CD4-positive, alpha-beta memory T cell (primary cell): ENCODE results near the gene SLC25A5. TPM values are rescaled to one million over a fixed set of nuclear protein-coding genes. Genes with fewer than 3 reads are reported as not detected.
A peak's percentile ranks its signal among the peaks of the same experiment; 100 is the strongest.
"Not testable (repeated sequence)": the region's sequence is repeated elsewhere in the genome, so short reads cannot be mapped to it uniquely, and the experiment has no call there.

Experiments
- CTCF ChIA-PET: fragments of 350-600 bp; sonication (Branson Sonifier 250); formaldehyde crosslinking; loops from one replicate; lab custom pipeline; 2021; ENCODE audit warnings: inconsistent platforms; ENCODE audit not compliant: partially characterized antibody; lab: Charles Lee
- POLR2A ChIA-PET: fragments of 350-600 bp; sonication (Branson Sonifier 250); formaldehyde crosslinking; loops from one replicate; lab custom pipeline; 2021; ENCODE audit not compliant: partially characterized antibody; lab: Charles Lee
- DNase-seq, 5 donors: peaks; one replicate each; pipeline versions ENCODE4 v3.0.0 to v3.0.0-alpha.2; 2020 to 2022; ENCODE audit warnings: mixed read lengths in 1 of 5
- H3K27ac ChIP-seq: one replicate; pipeline ENCODE4 v1.7.0; 2013; ENCODE audit warnings: low read depth, low read length
- H3K27me3 ChIP-seq: 2 replicates; pipeline ENCODE4 v1.7.0; 2013; ENCODE audit warnings: mild to moderate bottlenecking, low read length, moderate library complexity; ENCODE audit not compliant: insufficient read depth
- H3K36me3 ChIP-seq: 2 replicates; pipeline ENCODE4 v1.7.0; 2013; ENCODE audit warnings: mild to moderate bottlenecking, low read length, moderate library complexity; ENCODE audit not compliant: insufficient read depth
- H3K4me1 ChIP-seq: 2 replicates; pipeline ENCODE4 v1.7.0; 2013; ENCODE audit warnings: mild to moderate bottlenecking, low read length, moderate library complexity; ENCODE audit not compliant: insufficient read depth
- H3K4me3 ChIP-seq, 2 donors: one replicate each; pipeline ENCODE4 v1.7.0; 2013; ENCODE audit warnings: low read length in 2 of 2, mild to moderate bottlenecking in 1 of 2
- H3K9me3 ChIP-seq, 2 donors: one replicate each; pipeline ENCODE4 v1.7.0; 2013; ENCODE audit warnings: low read length in 2 of 2, control low read depth in 1 of 2; ENCODE audit not compliant: control insufficient read depth in 1 of 2
- H3K27ac Mint-ChIP-seq, 7 donors: one replicate each; pipeline ENCODE4 v1.8.0; 2020 to 2021; ENCODE audit warnings: mixed read lengths in 7 of 7, mild to moderate bottlenecking in 6 of 7, inconsistent platforms in 3 of 7, moderate library complexity in 3 of 7
- H3K27me3 Mint-ChIP-seq, 2 donors: one replicate each; pipeline ENCODE4 v1.8.0; 2020 to 2021; ENCODE audit warnings: mixed read lengths in 2 of 2
- H3K36me3 Mint-ChIP-seq, 2 donors: one replicate each; pipeline ENCODE4 v1.8.0; 2020 to 2021; ENCODE audit warnings: mixed read lengths in 2 of 2, inconsistent platforms in 1 of 2, mild to moderate bottlenecking in 1 of 2
- H3K4me1 Mint-ChIP-seq, 4 donors: one replicate each; pipeline ENCODE4 v1.8.0; 2020 to 2021; ENCODE audit warnings: mixed read lengths in 4 of 4, mild to moderate bottlenecking in 1 of 4
- H3K4me3 Mint-ChIP-seq, 8 donors: one replicate each; pipeline ENCODE4 v1.8.0; 2020 to 2021; ENCODE audit warnings: mixed read lengths in 8 of 8, mild to moderate bottlenecking in 7 of 8, moderate library complexity in 6 of 8, inconsistent platforms in 3 of 8
- H3K9me3 Mint-ChIP-seq, 8 donors: one replicate each; pipeline ENCODE4 v1.8.0; 2020 to 2021; ENCODE audit warnings: mixed read lengths in 8 of 8, mild to moderate bottlenecking in 5 of 8, inconsistent platforms in 3 of 8, moderate library complexity in 1 of 8
- intact Hi-C: fragments of 100-400 bp; cut with micrococcal nuclease; formaldehyde crosslinking; loops from one replicate; pipeline ENCODE4 v1.15.1; 2023
- polyA plus RNA-seq, 2 donors: library from polyadenylated mRNA; unstranded; fragments of 300-500 nt; fragmentation: Illumina TruSeq; gene quantifications; one replicate each; pipeline ENCODE4 v1.2.3, GENCODE V29; 2021
- total RNA-seq, 2 experiments: library from RNA; stranded (reverse); gene quantifications; one replicate each; pipeline ENCODE4 v1.2.3, GENCODE V29; 2021

Gene SLC25A5
- total and polyA plus RNA-seq, 4 experiments from 2014 or later, result 78.4 to 328 (median 153) TPM

DNA sequence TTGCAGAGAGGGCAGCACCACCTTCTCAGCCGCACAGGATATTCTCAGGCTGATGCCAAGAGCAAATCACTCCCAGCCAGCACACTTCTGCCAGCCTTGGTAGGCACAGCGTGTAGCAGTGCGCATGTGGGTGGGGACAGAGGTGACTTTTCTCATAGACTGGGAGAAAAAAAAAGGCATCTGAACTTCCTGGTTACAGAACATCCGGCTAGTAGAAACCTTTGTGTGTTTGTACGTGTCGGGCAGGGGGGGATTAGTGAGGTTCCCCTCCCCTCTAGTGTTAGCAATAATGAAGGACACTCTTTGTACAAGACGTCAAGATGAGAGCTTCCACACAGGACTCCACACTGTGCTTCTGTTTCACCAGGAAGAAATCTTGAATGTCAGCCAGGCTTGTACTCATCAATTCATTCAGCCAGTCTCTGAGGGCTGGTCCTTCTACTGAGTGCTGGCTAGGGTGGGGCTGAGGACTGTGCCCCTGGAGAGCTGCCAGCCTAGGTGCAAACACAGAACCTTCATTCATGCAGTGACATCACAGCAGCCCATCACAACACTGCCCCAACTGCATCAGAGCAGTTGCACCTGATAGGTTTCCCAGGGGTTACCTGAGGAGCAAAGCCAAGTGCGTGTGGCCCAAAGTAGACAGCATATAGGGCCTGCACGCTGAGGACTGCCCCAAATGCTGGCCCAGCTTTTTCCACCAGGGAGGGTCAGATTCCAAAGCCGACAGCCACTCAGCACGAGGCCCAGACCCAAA lies 34.7 kb downstream of the SLC25A5 start:
- H3K9me3 ChIP-seq, result no peaks in the 10 kb centered on the region
- CTCF ChIA-PET, result interaction anchor here (1.2 to 2.2 kb wide), 2 partner anchors 12 to 21 kb away, joined by 3 to 8 read pairs; no protein-coding TSS in a partner anchor
- POLR2A ChIA-PET, result interaction anchor here (1.0 kb wide), 1 partner anchor 9 kb away, joined by 3 read pairs; no protein-coding TSS in a partner anchor
- peak overlapping the region; percentile 31 for H3K27ac ChIP-seq
- DNase-seq, result peak; percentile 30 to 59 (median 48)
- intact Hi-C loops, result no loop called here
- H3K27me3 ChIP-seq, result no peaks in the 10 kb centered on the region
- H3K36me3 ChIP-seq, result no peaks in the 10 kb centered on the region
- Mint-ChIP-seq H3K27me3 (no peaks in the 10 kb centered on the region), H3K4me3 (peak overlapping the region in 6 of 8 donors; percentile 24 to 61 (median 55)), H3K9me3 (peaks cover 0 to 2% (median 0%) of the 10 kb centered on the region in 8 donors), H3K36me3 (no peaks in the 10 kb centered on the region), H3K4me1 (peaks cover 3 to 17% (median 13%) of the 10 kb centered on the region in 4 donors), H3K27ac (peak overlapping the region; percentile 70 to 94 (median 90))
- H3K4me3 ChIP-seq, result no peak overlapping the region
- peaks cover 19% of the 10 kb centered on the region for H3K4me1 ChIP-seq

DNA sequence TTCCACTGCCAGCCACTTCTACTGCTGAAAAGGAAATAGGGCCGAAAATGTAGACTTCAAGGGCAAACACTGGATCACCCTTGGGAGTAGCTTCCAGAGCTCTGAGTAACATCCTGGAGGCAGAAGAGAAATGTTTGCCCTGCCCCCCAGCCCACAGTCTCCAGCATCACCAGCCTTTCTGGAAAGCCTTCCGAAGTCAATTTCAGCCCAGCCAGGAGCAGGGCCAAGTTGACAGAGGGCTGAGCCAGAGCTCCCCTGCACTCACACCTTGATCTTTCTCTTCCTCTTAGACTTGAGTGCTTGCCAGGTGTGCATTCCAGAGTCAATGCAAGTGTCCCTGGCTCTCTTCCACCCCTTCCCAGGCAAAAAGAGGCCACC lies 35.2 kb downstream of the SLC25A5 start:
- Mint-ChIP-seq H3K27me3 (no peaks in the 10 kb centered on the region), H3K4me1 (peaks cover 3 to 17% (median 13%) of the 10 kb centered on the region in 4 donors), H3K27ac (peak overlapping the region in 1 of 7 donors; percentile 94), H3K9me3 (peaks cover 0 to 2% (median 0%) of the 10 kb centered on the region in 8 donors), H3K36me3 (no peaks in the 10 kb centered on the region), H3K4me3 (no peak overlapping the region)
- no peak overlapping the region for H3K4me3 ChIP-seq
- DNase-seq, result no peak
- intact Hi-C loops, result no loop called here
- POLR2A ChIA-PET, result interaction anchor here (1.0 kb wide), 1 partner anchor 9 kb away, joined by 3 read pairs; no protein-coding TSS in a partner anchor
- H3K9me3 ChIP-seq, result no peaks in the 10 kb centered on the region
- peaks cover 19% of the 10 kb centered on the region for H3K4me1 ChIP-seq
- no peaks in the 10 kb centered on the region for H3K36me3 ChIP-seq
- H3K27ac ChIP-seq, result no peak overlapping the region
- H3K27me3 ChIP-seq, result no peaks in the 10 kb centered on the region
- CTCF ChIA-PET, result interaction anchor here (1.2 to 2.2 kb wide), 2 partner anchors 13 to 21 kb away, joined by 3 to 8 read pairs; no protein-coding TSS in a partner anchor

DNA sequence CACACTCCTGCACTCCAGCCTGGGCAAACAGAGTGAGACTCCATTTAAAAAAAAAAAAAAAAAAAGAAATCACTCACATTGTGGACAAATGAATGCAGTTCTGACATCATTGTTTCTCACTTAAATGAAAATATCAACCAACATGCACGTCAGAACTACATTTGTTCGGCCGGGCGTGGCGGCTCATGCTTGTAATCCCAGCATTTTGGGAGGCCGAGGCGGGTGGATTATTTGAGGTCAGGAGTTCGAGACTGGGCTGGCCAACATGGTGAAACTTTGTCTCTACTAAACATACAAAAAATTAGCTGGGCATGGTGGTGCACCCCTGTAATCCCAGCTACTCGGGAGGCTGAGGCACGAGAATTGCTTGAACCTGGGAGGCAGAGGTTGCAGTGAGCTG lies 36.9 kb downstream of the SLC25A5 start:
- H3K36me3 ChIP-seq, H3K27ac Mint-ChIP-seq, H3K27me3 ChIP-seq, H3K4me3 Mint-ChIP-seq, intact Hi-C loops, DNase-seq, POLR2A ChIA-PET, H3K9me3 ChIP-seq, H3K9me3 Mint-ChIP-seq, H3K27me3 Mint-ChIP-seq, H3K36me3 Mint-ChIP-seq, H3K27ac ChIP-seq, H3K4me3 ChIP-seq: not testable (repeated sequence)
- peaks cover 19% of the 10 kb centered on the region for H3K4me1 ChIP-seq
- CTCF ChIA-PET, result interaction anchor here (0.7 to 0.9 kb wide), 2 partner anchors 11 to 16 kb away, joined by 3 read pairs; no protein-coding TSS in a partner anchor
- peaks cover 3 to 17% (median 13%) of the 10 kb centered on the region in 4 donors for H3K4me1 Mint-ChIP-seq

DNA sequence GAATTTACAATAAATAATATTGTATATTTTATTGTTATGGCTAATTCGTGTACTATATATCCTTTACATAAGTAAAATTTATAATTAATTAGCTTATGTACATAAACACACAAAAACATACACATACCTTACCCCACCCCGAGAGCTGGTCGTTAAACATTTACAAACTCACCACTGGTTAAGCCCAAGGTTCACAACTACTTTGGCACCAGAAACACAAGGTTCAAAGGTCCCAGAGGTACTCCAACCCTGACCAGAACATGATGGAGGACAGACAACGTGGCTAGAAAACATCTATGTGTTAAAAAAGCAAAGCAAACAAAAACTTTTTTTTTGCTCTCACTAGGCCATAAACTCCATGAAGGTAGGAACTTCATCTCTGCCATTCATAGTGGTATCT lies 37.7 kb downstream of the SLC25A5 start:
- Histone ChIP-seq H3K27ac (no peak overlapping the region), H3K36me3 (no peaks in the 10 kb centered on the region), H3K27me3 (no peaks in the 10 kb centered on the region), H3K9me3 (no peaks in the 10 kb centered on the region), H3K4me3 (no peak overlapping the region), H3K4me1 (peaks cover 19% of the 10 kb centered on the region)
- DNase-seq, result no peak
- Mint-ChIP-seq H3K36me3 (no peaks in the 10 kb centered on the region), H3K4me1 (peaks cover 3 to 17% (median 13%) of the 10 kb centered on the region in 4 donors), H3K27ac (no peak overlapping the region), H3K9me3 (no peaks in the 10 kb centered on the region), H3K27me3 (no peaks in the 10 kb centered on the region), H3K4me3 (no peak overlapping the region)
- intact Hi-C loops, result no loop called here
- POLR2A ChIA-PET, result no interaction called here
- CTCF ChIA-PET, result interaction anchor here (0.9 kb wide), 1 partner anchor 10 kb away, joined by 3 read pairs; no protein-coding TSS in a partner anchor

DNA sequence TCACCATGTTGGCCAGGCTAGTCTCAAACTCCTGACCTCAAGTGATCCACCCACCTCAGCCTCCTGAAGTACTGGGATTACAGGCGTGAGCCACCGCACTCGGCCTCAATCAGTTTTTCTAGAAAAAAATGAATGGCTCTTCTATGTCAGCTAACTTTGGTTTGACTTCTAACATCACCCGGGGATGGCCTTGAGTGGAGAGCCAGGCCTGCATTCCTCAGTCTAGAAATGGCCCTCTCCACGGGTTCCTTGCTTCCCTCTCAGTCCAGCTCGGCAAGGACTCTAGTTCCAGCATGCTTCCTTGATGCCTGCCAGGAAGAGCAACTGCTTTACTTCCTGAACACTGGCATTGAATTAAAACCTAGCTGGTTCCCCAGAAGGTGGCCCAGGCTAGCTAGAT lies 39.0 kb downstream of the SLC25A5 start:
- Mint-ChIP-seq H3K27me3 (no peaks in the 10 kb centered on the region), H3K9me3 (no peaks in the 10 kb centered on the region), H3K36me3 (no peaks in the 10 kb centered on the region), H3K4me3 (no peak overlapping the region), H3K27ac (no peak overlapping the region), H3K4me1 (peaks cover 2 to 9% (median 8%) of the 10 kb centered on the region in 4 donors)
- DNase-seq, result no peak
- Histone ChIP-seq H3K27me3 (no peaks in the 10 kb centered on the region), H3K27ac (no peak overlapping the region), H3K36me3 (no peaks in the 10 kb centered on the region), H3K4me1 (peaks cover 11% of the 10 kb centered on the region), H3K4me3 (no peak overlapping the region), H3K9me3 (no peaks in the 10 kb centered on the region)
- CTCF ChIA-PET, result no interaction called here
- intact Hi-C loops, result no loop called here
- POLR2A ChIA-PET, result no interaction called here

DNA sequence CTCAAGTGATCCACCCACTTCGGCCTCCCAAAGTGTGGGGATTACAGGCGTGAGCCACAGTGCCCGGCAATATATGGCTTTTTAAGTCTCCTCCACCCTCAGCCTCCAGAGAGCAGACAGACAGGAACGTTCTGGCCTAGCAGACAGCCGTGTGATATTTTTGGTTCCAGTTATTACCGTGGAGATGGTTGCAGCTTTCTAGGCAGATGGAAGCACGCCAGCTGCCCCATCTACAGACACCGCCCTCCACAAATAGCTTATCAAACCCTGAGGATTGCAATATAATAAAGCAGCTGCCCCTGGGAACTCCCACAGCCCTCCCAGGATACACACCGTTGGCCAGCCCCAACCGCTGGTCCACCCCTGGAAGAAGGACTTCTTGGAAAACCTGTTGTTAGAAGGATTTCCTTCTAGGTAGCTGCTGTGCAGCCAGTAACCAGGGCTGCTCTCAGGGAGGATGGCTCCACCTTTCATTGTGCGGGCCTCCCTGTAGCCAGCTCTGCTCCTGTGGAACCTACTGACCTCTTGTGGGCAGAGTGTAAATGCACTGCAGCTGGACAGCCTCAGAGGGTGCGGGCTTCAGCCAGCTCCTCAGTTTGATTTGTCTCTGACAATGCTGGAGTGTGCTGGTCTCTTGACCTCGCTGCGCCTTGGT lies 44.0 kb downstream of the SLC25A5 start:
- H3K27ac ChIP-seq, result no peak overlapping the region
- Mint-ChIP-seq H3K36me3 (no peaks in the 10 kb centered on the region), H3K27me3 (no peaks in the 10 kb centered on the region), H3K4me1 (peaks cover 2 to 5% (median 4%) of the 10 kb centered on the region in 4 donors), H3K4me3 (no peak overlapping the region), H3K27ac (no peak overlapping the region), H3K9me3 (no peaks in the 10 kb centered on the region)
- H3K9me3 ChIP-seq, result no peaks in the 10 kb centered on the region
- H3K4me1 ChIP-seq, result no peaks in the 10 kb centered on the region
- intact Hi-C loops, result no loop called here
- no peaks in the 10 kb centered on the region for H3K27me3 ChIP-seq
- DNase-seq, result peak in 2 of 5 donors; percentile 8 to 9
- ChIA-PET POLR2A (no interaction called here), CTCF (interaction anchor here (0.7 to 1.7 kb wide), 3 partner anchors 23 to 375 kb away, joined by 3 to 11 read pairs (median 4); no protein-coding TSS in a partner anchor)
- no peaks in the 10 kb centered on the region for H3K36me3 ChIP-seq
- no peak overlapping the region for H3K4me3 ChIP-seq
